Breast epithelium (tissue), 4 donors: ENCODE results near the gene THPO. TPM values are rescaled to one million over a fixed set of nuclear protein-coding genes. Genes with fewer than 3 reads are reported as not detected.

Experiments used
- DNase-seq, 2 donors: peaks; one replicate each; pipeline ENCODE4 v3.0.0-alpha.2; 2019; ENCODE audit warnings: low spot score in 2 of 2
- H3K27ac ChIP-seq, 2 donors: fragments of 200-600 bp; sonication (generic) in 1 of 2; one replicate each; pipeline ENCODE4 v1.5.1; 2016 to 2019; ENCODE audit warnings: mild to moderate bottlenecking in 1 of 2
- H3K27me3 ChIP-seq, 2 donors: fragments of 200-600 bp; sonication (generic) in 1 of 2; one replicate each; pipeline versions ENCODE4 v1.5.1 to v1.6.0; 2017 to 2019; ENCODE audit warnings: control low read depth in 1 of 2, mild to moderate bottlenecking in 1 of 2
- H3K36me3 ChIP-seq: fragments of 200-600 bp; one replicate; pipeline ENCODE4 v1.5.1; 2019
- H3K4me1 ChIP-seq, 2 donors: fragments of 200-600 bp; sonication (generic); one replicate each; pipeline ENCODE4 v1.5.1; 2016 to 2019; ENCODE audit warnings: control low read depth in 1 of 2
- H3K4me3 ChIP-seq, 3 donors: fragments of 200-600 bp; sonication (generic); 1 replicate in 2 of 3; 2 replicates in 1 of 3; pipeline ENCODE4 v1.5.1; 2016 to 2019; ENCODE audit warnings: mild to moderate bottlenecking in 3 of 3, moderate library complexity in 2 of 3
- H3K9me3 ChIP-seq, 2 donors: fragments of 200-600 bp; sonication (generic) in 1 of 2; one replicate each; pipeline ENCODE4 v1.5.1; 2016 to 2019; ENCODE audit warnings: control low read depth in 1 of 2
- CTCF ChIP-seq, 3 donors: fragments of 450-650 bp; IDR thresholded peaks; one replicate each; pipeline ENCODE4 v1.5.1; 2016 to 2017; ENCODE audit warnings: antibody characterized with exemption in 3 of 3, mild to moderate bottlenecking in 3 of 3, moderate library complexity in 3 of 3
- POLR2A ChIP-seq: fragments of 450-650 bp; IDR thresholded peaks from one replicate; pipeline ENCODE4 v1.6.1; 2016; ENCODE audit warnings: antibody characterized with exemption, mild to moderate bottlenecking, moderate library complexity
- POLR2AphosphoS5 ChIP-seq, 3 donors: sonication (generic); formaldehyde crosslinking; IDR thresholded peaks; one replicate each; pipeline ENCODE4 v1.6.1; 2017; ENCODE audit warnings: antibody characterized with exemption in 3 of 3
- intact Hi-C: fragments of 100-400 bp; cut with DNase I; formaldehyde crosslinking; loops from one replicate; pipeline ENCODE4 v1.15.1; 2023; ENCODE audit warnings: low total_unique reads
- total RNA-seq, 3 donors: library from RNA; depleted of rRNA; stranded (reverse); fragments of >200 nt; gene quantifications; one replicate each; pipeline ENCODE4 v1.1.0, GENCODE V29; 2016

THPO gene
- total RNA-seq, 3 donors from 2014 or later: 0.64 to 1.3 (median 0.73) TPM

GRCh38 chr3:184354121-184354728 lies 23.8 kb downstream of the THPO start:
- H3K36me3 ChIP-seq: no peaks in the 10 kb centered on the region
- no peaks in the 10 kb centered on the region for H3K4me1 ChIP-seq
- H3K4me3 ChIP-seq: peak overlapping the region in 1 of 3 donors; percentile 15
- H3K27me3 ChIP-seq: no peaks in the 10 kb centered on the region
- no peaks in the 10 kb centered on the region for H3K9me3 ChIP-seq
- TF ChIP-seq POLR2A (no peak), CTCF (IDR thresholded peaks at IDR 0.05) (peak in 2 of 3 donors; percentile 46), POLR2AphosphoS5 (IDR thresholded peaks at IDR 0.05) (no peak)
- no peak overlapping the region for H3K27ac ChIP-seq
- intact Hi-C loops: loop anchor here (1.0 kb wide), 1 partner anchor 31 kb away; no protein-coding TSS in a partner anchor
- no peak for DNase-seq

- DNase-seq: no peak
- TF ChIP-seq POLR2AphosphoS5 (IDR thresholded peaks at IDR 0.05): no peak
- Histone ChIP-seq H3K27me3 (no peaks in the 10 kb centered on the region), H3K9me3 (no peaks in the 10 kb centered on the region), H3K4me1 (no peaks in the 10 kb centered on the region), H3K27ac (no peak overlapping the region), H3K36me3 (no peaks in the 10 kb centered on the region), H3K4me3 (no peak overlapping the region)
- intact Hi-C loops: no loop called here
Measured at GRCh38 chr3:184353546-184353941, 24.5 kb downstream of the THPO start.

- Histone ChIP-seq H3K27me3 (no peaks in the 10 kb centered on the region), H3K4me3 (no peak overlapping the region), H3K4me1 (no peaks in the 10 kb centered on the region), H3K36me3 (no peaks in the 10 kb centered on the region), H3K27ac (no peak overlapping the region), H3K9me3 (no peaks in the 10 kb centered on the region)
- no peak for DNase-seq
- no peak for TF ChIP-seq POLR2AphosphoS5 (IDR thresholded peaks at IDR 0.05)
- TF ChIP-seq CTCF (IDR thresholded peaks at IDR 0.05): no peak
- TF ChIP-seq POLR2A: no peak
- intact Hi-C loops: no loop called here
Measured at GRCh38 chr3:184352897-184353545, 25.0 kb downstream of the THPO start.

DNA sequence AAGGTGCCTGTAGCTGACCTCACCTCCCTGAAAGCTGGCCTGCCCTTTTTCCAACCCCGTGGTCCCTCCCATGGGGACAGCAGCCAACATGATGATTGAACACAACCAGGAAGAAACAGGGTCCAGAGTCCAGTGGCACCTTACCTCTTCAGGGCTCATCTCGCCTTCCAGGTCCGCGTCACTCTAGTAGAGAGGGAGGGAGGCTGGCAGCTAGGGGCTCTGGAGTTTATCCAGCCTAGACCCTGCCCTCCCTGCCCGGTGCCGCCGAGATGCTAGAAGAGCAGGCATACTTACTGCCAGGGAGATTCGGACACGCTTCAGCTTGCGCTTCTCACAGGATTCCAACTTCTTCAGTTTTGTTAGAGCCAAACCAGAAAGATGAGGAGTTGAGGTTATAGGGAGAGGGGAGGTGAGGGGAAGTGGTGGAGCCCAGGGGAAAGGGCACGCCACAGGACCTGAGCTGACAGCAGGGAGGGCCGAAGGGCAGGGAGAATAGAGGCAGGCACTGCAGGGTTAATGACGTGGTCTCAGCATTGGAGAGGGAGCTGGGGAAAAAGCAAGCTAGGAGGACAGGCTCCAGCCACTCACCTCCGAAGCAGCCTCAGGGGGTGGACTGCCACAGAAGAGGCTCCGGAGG lies 25.7 kb downstream of the THPO start:
- Histone ChIP-seq H3K36me3 (no peaks in the 10 kb centered on the region), H3K4me3 (no peak overlapping the region), H3K9me3 (no peaks in the 10 kb centered on the region), H3K27me3 (no peaks in the 10 kb centered on the region), H3K4me1 (no peaks in the 10 kb centered on the region), H3K27ac (peak overlapping the region in 1 of 2 donors; percentile 23)
- TF ChIP-seq CTCF (IDR thresholded peaks at IDR 0.05): no peak
- TF ChIP-seq POLR2AphosphoS5 (IDR thresholded peaks at IDR 0.05): no peak
- no peak for TF ChIP-seq POLR2A
- intact Hi-C loops: no loop called here
- no peak for DNase-seq

- DNase-seq: no peak
- H3K36me3 ChIP-seq: no peaks in the 10 kb centered on the region
- intact Hi-C loops: loop anchor here (2.0 kb wide), 1 partner anchor 57 kb away; no protein-coding TSS in a partner anchor
- no peak overlapping the region for H3K4me3 ChIP-seq
- H3K27ac ChIP-seq: no peak overlapping the region
- H3K9me3 ChIP-seq: no peaks in the 10 kb centered on the region
- no peaks in the 10 kb centered on the region for H3K4me1 ChIP-seq
- TF ChIP-seq POLR2AphosphoS5 (IDR thresholded peaks at IDR 0.05): no peak
- no peak for TF ChIP-seq POLR2A
- TF ChIP-seq CTCF (IDR thresholded peaks at IDR 0.05): no peak
- H3K27me3 ChIP-seq: no peaks in the 10 kb centered on the region
Measured at GRCh38 chr3:184351511-184352148, 26.4 kb downstream of the THPO start.
